Neural progenitor cell (in vitro differentiated cells): ENCODE results near the gene TRAF1.

ENCODE experiments used
- CTCF ChIP-seq: fragments of 200-600 bp; sonication (generic); IDR thresholded peaks from 2 replicates; pipeline ENCODE4 v1.5.1; 2017; ENCODE audit warnings: antibody characterized with exemption, mild to moderate bottlenecking
- EZH2 ChIP-seq: fragments of 200-600 bp; sonication (generic); IDR thresholded peaks from 2 replicates; pipeline ENCODE4 v1.6.1; 2017; ENCODE audit warnings: antibody characterized with exemption, mild to moderate bottlenecking, moderate library complexity
- EZH2phosphoT487 ChIP-seq: fragments of 200-600 bp; sonication (generic); IDR thresholded peaks from 2 replicates; pipeline ENCODE4 v1.6.1; 2017; ENCODE audit warnings: antibody characterized with exemption

GRCh38 chr9:120868339-120868675 is 58.3 kb downstream of the TRAF1 start:
- TF ChIP-seq CTCF (no peak), EZH2 (no peak), EZH2phosphoT487 (no peak)
